ENCODE data around the gene FAF1.

GRCh38 chr1:50847303-50847702 lies 112.8 kb downstream of the FAF1 start:
- TF ChIP-seq, protein P1, sequence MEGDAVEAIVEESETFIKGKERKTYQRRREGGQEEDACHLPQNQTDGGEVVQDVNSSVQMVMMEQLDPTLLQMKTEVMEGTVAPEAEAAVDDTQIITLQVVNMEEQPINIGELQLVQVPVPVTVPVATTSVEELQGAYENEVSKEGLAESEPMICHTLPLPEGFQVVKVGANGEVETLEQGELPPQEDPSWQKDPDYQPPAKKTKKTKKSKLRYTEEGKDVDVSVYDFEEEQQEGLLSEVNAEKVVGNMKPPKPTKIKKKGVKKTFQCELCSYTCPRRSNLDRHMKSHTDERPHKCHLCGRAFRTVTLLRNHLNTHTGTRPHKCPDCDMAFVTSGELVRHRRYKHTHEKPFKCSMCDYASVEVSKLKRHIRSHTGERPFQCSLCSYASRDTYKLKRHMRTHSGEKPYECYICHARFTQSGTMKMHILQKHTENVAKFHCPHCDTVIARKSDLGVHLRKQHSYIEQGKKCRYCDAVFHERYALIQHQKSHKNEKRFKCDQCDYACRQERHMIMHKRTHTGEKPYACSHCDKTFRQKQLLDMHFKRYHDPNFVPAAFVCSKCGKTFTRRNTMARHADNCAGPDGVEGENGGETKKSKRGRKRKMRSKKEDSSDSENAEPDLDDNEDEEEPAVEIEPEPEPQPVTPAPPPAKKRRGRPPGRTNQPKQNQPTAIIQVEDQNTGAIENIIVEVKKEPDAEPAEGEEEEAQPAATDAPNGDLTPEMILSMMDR (IDR thresholded peaks at IDR 0.05; ENCODE audit: insufficient read depth, low read length, poor library complexity, severe bottlenecking): no peak
- TF ChIP-seq EZH2phosphoT487 (conservative IDR thresholded peaks at IDR 0.05; ENCODE audit: low read length): no peak
